Heart right ventricle (tissue), 16 donors: Measurements from ENCODE around the gene DNAH10. TPM values are rescaled to one million over a fixed set of nuclear protein-coding genes. Genes with fewer than 3 reads are reported as not detected.

Experiments used
- ATAC-seq, 8 donors: fragments of 200-7000 bp; cut with Tn5 transposase; one replicate each; pipeline ENCODE4 v1.9.1; 2020; ENCODE audit warnings: mild to moderate bottlenecking in 8 of 8, moderate library complexity in 8 of 8, moderate number of reproducible peaks in 1 of 8
- DNase-seq, 2 donors: peaks; one replicate each; pipeline ENCODE4 v3.0.0-alpha.2; 2020
- H3K27ac ChIP-seq, 10 donors: fragments of 200-600 bp; sonication (generic) in 2 of 10; one replicate each; pipeline versions ENCODE4 v1.5.0 to v1.8.0; 2020 to 2022; ENCODE audit warnings: mild to moderate bottlenecking in 3 of 10
- H3K27me3 ChIP-seq, 7 donors: fragments of 200-600 bp; one replicate each; pipeline ENCODE4 v1.8.0; 2021 to 2022; ENCODE audit warnings: mild to moderate bottlenecking in 2 of 7
- H3K36me3 ChIP-seq, 9 donors: fragments of 200-600 bp; sonication (generic) in 1 of 9; one replicate each; pipeline versions ENCODE4 v1.5.0 to v1.8.0; 2020 to 2022; ENCODE audit warnings: mild to moderate bottlenecking in 2 of 9
- H3K4me1 ChIP-seq, 9 donors: fragments of 200-600 bp; sonication (generic) in 1 of 9; one replicate each; pipeline versions ENCODE4 v1.5.0 to v1.8.0; 2020 to 2022; ENCODE audit warnings: mild to moderate bottlenecking in 4 of 9
- H3K4me3 ChIP-seq, 10 donors: fragments of 200-600 bp; sonication (generic) in 2 of 10; one replicate each; pipeline versions ENCODE4 v1.5.0 to v1.8.0; 2020 to 2022; ENCODE audit warnings: mild to moderate bottlenecking in 7 of 10, moderate library complexity in 2 of 10
- H3K9me3 ChIP-seq, 11 donors: fragments of 200-600 bp in 10 of 11; sonication (generic) in 2 of 11; one replicate each; pipeline versions ENCODE4 v1.5.0 to v1.8.0; 2013 to 2022; ENCODE audit warnings: mild to moderate bottlenecking in 2 of 11, control low read depth in 1 of 11, moderate library complexity in 1 of 11
- CTCF ChIP-seq, 9 donors: fragments of 200-600 bp; sonication (generic) in 2 of 9; IDR thresholded peaks; one replicate each; pipeline versions ENCODE4 v1.5.0 to v1.8.0; 2021 to 2022; ENCODE audit warnings: antibody characterized with exemption in 9 of 9, mild to moderate bottlenecking in 5 of 9, moderate library complexity in 1 of 9
- whole genome bisulfite sequencing, 2 donors: extraction: QIAGEN DNeasy Blood & Tissue Kit; methylation state at CpG; one replicate each; pipeline ENCODE4 v1.1.7; 2013; ENCODE audit warnings: inconsistent platforms in 1 of 2; 5-methylcytosine and 5-hydroxymethylcytosine counted together
- intact Hi-C, 10 donors: fragments of 100-400 bp; cut with DNase I; formaldehyde crosslinking; loops; one replicate each; pipeline versions ENCODE4 v1.11.1 to v1.14.2; 2022
- polyA plus RNA-seq, 2 donors: library from polyadenylated mRNA; stranded (reverse); fragments of 200-250 nt; gene quantifications; one replicate each; pipeline ENCODE4 v1.2.3, GENCODE V29; 2013
- total RNA-seq, 10 donors: library from RNA; stranded (reverse); fragmentation: NEBNext Ultra II Directional in 3 of 10; extraction: Animal tissue kit (Norgen Biotek cat#: 25700) in 3 of 10; gene quantifications; one replicate each; pipeline versions ENCODE4 v1.2.1 to v1.2.4, GENCODE V29; 2021 to 2023
- donor health status: Arrhythmogenic right ventricular cardiomyopathy.
- donor health status: ischemic (EF 13 %, LVEDD 7.1; RV severe dilation, severe dysfunction).
- donor health status: healthy with polysubstance abuse.
- donor health status: DM: no; HTN: yes; CAD: no.
- donor health status: DM: no; HTN: no; CAD: no.
- donor health status: ischemic (EF 25% LVEDD 6.9; RV normal size, moderate dysfunction).
- donor health status: ischemic (EF 25% LVEDD 5.7; RV mildly dilated, moderate dysfunction).
- donor health status: healthy.
- donor health status: DM: yes; HTN: yes; CAD: no.
- donor health status: Ischemic cardiomyopathy.
- donor health status: ischemic (EF 35%, LVEDD 5.7; RV mildly dilated, moderate dysfunction).
- donor health status: nonischemic (EF 11% LVEDD 7.7; RV severe dilation, severe dysfunction).
- donor health status: DM: yes; HTN: yes; CAD: no.
- donor health status: PGD.
- donor health status: ischemic (EF 29% LVEDD 5.4; RV normal size, mild dysfunction).
- donor health status: nonischemic (EF 23%, LVEDD 6.1; RV moderate dilation, normal function).

Gene DNAH10
- total and polyA plus RNA-seq, 12 donors = 0.05 to 0.60 (median 0.09) TPM; not detected in 3

DNA sequence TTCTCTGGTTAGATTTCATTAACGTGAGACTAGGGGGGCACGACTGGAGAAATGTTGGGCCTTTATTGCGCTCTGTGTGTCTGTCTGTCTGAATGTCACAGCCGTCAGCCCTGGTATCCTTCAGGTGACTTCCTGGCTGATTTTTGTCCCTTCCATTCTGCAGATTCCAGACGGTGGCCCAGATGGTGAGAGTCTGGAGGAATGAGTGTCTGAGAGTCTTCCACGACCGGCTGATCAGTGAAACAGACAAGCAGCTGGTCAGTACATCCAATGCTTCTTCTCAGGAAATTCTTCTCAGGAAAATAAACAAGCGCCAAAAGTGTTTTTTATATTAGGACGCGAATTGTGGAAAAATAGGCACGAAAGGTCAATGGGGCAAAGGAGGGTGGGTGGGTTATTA, 117.0 kb downstream of the DNAH10 start:
- TF ChIP-seq CTCF (IDR thresholded peaks at IDR 0.05) = no peak
- ATAC-seq (no peak), DNase-seq (no peak)
- Histone ChIP-seq H3K9me3 (peaks cover 0 to under 1% (median 0%) of the 10 kb centered on the region in 11 donors), H3K4me1 (no peaks in the 10 kb centered on the region), H3K36me3 (no peaks in the 10 kb centered on the region), H3K27ac (no peak overlapping the region), H3K4me3 (no peak overlapping the region), H3K27me3 (peaks cover 0 to 18% (median 6%) of the 10 kb centered on the region in 7 donors)
- 65 to 71% methylated on average over 11 of the region's 11 CpGs for WGBS, 2 donors
- intact Hi-C loops = no loop called here

- Histone ChIP-seq H3K9me3 (peaks cover 0 to 6% (median 0%) of the 10 kb centered on the region in 11 donors), H3K27me3 (peaks cover 0 to 23% (median 6%) of the 10 kb centered on the region in 7 donors), H3K36me3 (no peaks in the 10 kb centered on the region), H3K4me3 (no peak overlapping the region), H3K4me1 (no peaks in the 10 kb centered on the region), H3K27ac (no peak overlapping the region)
- no peak for DNase-seq
- intact Hi-C loops = no loop called here
- no peak for ATAC-seq
- WGBS, 2 donors = 91 to 95% methylated on average over 14 of the region's 14 CpGs
- TF ChIP-seq CTCF (IDR thresholded peaks at IDR 0.05) = no peak
Observed at GRCh38 chr12:123879691-123880090, 117.6 kb downstream of the DNAH10 start.

DNA sequence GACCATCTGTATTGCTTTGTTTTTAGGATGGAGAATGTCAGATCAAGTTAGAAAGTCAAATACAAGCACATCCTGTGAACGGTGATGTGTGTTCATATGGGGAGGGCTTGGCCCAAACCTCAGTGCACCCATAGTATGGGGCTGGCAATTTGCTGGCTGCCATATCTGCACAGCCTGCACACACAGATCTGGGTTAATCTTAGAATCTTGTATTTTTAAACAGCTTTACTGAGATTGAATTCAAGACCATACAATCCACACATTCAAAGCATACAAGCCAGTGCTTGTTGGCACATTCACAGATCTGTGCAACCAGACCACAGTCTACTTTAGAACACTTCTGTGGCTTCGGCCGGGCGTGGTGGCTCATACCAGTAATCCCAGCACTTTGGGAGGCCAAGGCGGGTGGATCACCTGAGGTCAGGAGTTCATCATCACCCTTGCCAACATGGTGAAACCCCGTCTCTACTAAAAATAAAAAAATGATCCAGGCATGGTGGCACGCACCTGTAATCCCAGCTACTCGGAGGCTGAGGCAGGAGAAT, 120.1 kb downstream of the DNAH10 start:
- Histone ChIP-seq H3K36me3 (no peaks in the 10 kb centered on the region), H3K27me3 (peaks cover 0 to 43% (median 11%) of the 10 kb centered on the region in 7 donors), H3K4me1 (no peaks in the 10 kb centered on the region), H3K4me3 (no peak overlapping the region), H3K27ac (no peak overlapping the region), H3K9me3 (peaks cover 0 to 7% (median 0%) of the 10 kb centered on the region in 11 donors)
- TF ChIP-seq CTCF (IDR thresholded peaks at IDR 0.05) = no peak
- WGBS, 2 donors = 76 to 77% methylated on average over 8 of the region's 8 CpGs
- intact Hi-C loops = no loop called here
- no peak for ATAC-seq
- DNase-seq = no peak

GRCh38 chr12:123886258-123886657, 124.2 kb downstream of the DNAH10 start:
- intact Hi-C loops = no loop called here
- H3K36me3 ChIP-seq = no peaks in the 10 kb centered on the region
- ATAC-seq = no peak
- WGBS, 2 donors = 81 to 87% methylated on average over 13 of the region's 13 CpGs
- TF ChIP-seq CTCF (IDR thresholded peaks at IDR 0.05) = no peak
- no peaks in the 10 kb centered on the region for H3K4me1 ChIP-seq
- H3K27ac ChIP-seq = no peak overlapping the region
- peaks cover 0 to 54% (median 22%) of the 10 kb centered on the region in 7 donors for H3K27me3 ChIP-seq
- peaks cover 0 to 7% (median 0%) of the 10 kb centered on the region in 11 donors for H3K9me3 ChIP-seq
- DNase-seq = no peak
- H3K4me3 ChIP-seq = no peak overlapping the region
